ENCODE results near the gene SRSF3. TPM values are rescaled to one million over a fixed set of nuclear protein-coding genes. Genes with fewer than 3 reads are reported as not detected.

Gene SRSF3
- total RNA-seq, 2 donors from 2014 or later: 86.4 to 113 TPM

DNA sequence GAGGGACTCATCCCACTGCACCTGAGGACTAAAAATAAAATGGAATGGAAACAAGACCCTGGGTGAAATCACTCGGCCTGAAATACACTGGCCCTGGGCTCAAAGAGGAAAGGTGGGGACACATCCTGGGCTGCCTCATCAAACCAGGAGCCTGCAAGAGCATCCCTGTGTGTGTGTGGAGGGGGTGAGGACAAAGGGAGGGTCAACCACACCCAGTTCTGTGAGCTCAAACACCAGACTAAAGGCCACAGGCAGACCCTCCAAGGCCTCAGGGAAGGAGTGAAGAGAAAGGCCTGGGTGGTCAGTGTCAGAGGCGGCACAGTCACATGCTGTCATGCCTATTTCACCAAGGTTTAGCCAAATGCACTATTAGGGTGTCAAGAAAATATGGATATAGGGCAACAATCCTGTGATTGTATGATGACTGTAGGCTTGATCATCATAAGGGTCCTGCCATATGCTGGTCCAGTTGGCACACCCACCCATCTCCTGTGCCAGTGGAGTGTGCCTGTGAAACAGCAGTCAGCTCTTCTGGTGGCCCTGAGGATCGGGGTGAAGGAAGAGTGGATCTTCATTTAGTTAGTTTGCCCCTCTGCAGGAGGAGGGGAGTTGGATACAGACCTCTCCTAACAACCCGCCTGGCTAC is 28.9 kb downstream of the SRSF3 start:
- TF ChIP-seq POLR2A (IDR thresholded peaks at IDR 0.05): no peak
- TF ChIP-seq, protein P1, sequence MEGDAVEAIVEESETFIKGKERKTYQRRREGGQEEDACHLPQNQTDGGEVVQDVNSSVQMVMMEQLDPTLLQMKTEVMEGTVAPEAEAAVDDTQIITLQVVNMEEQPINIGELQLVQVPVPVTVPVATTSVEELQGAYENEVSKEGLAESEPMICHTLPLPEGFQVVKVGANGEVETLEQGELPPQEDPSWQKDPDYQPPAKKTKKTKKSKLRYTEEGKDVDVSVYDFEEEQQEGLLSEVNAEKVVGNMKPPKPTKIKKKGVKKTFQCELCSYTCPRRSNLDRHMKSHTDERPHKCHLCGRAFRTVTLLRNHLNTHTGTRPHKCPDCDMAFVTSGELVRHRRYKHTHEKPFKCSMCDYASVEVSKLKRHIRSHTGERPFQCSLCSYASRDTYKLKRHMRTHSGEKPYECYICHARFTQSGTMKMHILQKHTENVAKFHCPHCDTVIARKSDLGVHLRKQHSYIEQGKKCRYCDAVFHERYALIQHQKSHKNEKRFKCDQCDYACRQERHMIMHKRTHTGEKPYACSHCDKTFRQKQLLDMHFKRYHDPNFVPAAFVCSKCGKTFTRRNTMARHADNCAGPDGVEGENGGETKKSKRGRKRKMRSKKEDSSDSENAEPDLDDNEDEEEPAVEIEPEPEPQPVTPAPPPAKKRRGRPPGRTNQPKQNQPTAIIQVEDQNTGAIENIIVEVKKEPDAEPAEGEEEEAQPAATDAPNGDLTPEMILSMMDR (IDR thresholded peaks at IDR 0.05): no peak
- DNase-seq (no peak), ATAC-seq (no peak)
- Histone ChIP-seq H3K4me1 (peaks cover 32% of the 10 kb centered on the region), H3K4me3 (no peak overlapping the region), H3K36me3 (replicated peaks in 1 of 2; ENCODE audit: insufficient read depth in 1 of 2, low read depth in 2 of 2) (no peaks in the 10 kb centered on the region), H3K9me3 (no peaks in the 10 kb centered on the region), H3K27me3 (no peaks in the 10 kb centered on the region), H3K27ac (no peak overlapping the region)
- WGBS, 2 donors: 33 to 46% methylated on average over 3 to 4 of the region's 4 CpGs
- intact Hi-C loops (cut with DNase I): loop anchor here (5.0 kb wide), 1 partner anchor 104 kb away; no protein-coding TSS in a partner anchor

- Histone ChIP-seq H3K27me3 (no peaks in the 10 kb centered on the region), H3K4me3 (no peak overlapping the region), H3K27ac (no peak overlapping the region), H3K4me1 (peaks cover 38% of the 10 kb centered on the region), H3K36me3 (replicated peaks in 1 of 2; ENCODE audit: insufficient read depth in 1 of 2, low read depth in 2 of 2) (no peaks in the 10 kb centered on the region), H3K9me3 (no peaks in the 10 kb centered on the region)
- intact Hi-C loops (cut with DNase I): loop anchor here (5.0 kb wide), 1 partner anchor 103 kb away; no protein-coding TSS in a partner anchor
- ATAC-seq (peak; percentile 81), DNase-seq (peak; percentile 90 to 93 (median 91))
- 30 to 36% methylated on average over 16 to 18 of the region's 18 CpGs for WGBS, 2 donors
- peak in 1 of 3 donors; percentile 22 for TF ChIP-seq POLR2A (IDR thresholded peaks at IDR 0.05)
- TF ChIP-seq, protein P1 (IDR thresholded peaks at IDR 0.05): peak; percentile 56 to 94 (median 93)
Observed at GRCh38 chr6:36623547-36624459, 29.6 kb downstream of the SRSF3 start.

DNA sequence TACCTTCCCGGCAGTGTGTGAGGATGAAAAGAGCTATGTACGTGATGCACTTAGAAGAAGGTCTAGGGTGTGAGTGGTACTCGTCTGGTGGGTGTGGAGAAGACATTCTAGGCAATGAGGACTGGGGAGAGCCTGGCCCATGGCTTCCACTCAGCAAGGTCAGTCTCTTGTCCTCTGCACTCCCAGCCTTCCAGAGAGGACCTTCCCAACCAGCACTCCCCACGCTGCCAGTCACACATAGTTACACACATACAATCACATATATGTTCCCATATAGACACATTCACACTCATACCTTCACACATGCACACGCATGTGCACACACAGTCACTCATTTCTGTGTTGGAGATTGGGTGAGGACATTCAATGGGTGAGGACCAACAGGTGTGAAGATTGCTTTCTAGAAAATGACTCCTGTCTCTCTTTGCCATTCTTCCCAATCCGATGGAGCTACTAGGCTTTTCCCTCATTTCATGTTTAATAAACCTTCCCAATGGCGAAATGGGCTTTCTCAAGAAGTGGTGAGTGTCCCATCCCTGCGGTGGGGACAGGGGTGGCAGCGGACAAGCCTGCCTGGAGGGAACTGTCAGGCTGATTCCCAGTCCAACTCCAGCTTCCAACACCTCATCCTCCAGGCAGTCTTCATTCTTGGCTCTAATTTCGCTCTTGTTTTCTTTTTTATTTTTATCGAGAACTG is 30.4 kb downstream of the SRSF3 start:
- 81 to 82% methylated on average over 11 of the region's 11 CpGs for WGBS, 2 donors
- Histone ChIP-seq H3K27me3 (no peaks in the 10 kb centered on the region), H3K4me3 (no peak overlapping the region), H3K36me3 (replicated peaks in 1 of 2; ENCODE audit: insufficient read depth in 1 of 2, low read depth in 2 of 2) (no peaks in the 10 kb centered on the region), H3K27ac (no peak overlapping the region), H3K4me1 (peaks cover 43% of the 10 kb centered on the region), H3K9me3 (no peaks in the 10 kb centered on the region)
- DNase-seq (peak in 1 of 4 donors; percentile 9), ATAC-seq (no peak)
- TF ChIP-seq POLR2A (IDR thresholded peaks at IDR 0.05): no peak
- TF ChIP-seq, protein P1 (IDR thresholded peaks at IDR 0.05): no peak
- intact Hi-C loops (cut with DNase I): loop anchor here (5.0 kb wide), 1 partner anchor 103 kb away; no protein-coding TSS in a partner anchor

DNA sequence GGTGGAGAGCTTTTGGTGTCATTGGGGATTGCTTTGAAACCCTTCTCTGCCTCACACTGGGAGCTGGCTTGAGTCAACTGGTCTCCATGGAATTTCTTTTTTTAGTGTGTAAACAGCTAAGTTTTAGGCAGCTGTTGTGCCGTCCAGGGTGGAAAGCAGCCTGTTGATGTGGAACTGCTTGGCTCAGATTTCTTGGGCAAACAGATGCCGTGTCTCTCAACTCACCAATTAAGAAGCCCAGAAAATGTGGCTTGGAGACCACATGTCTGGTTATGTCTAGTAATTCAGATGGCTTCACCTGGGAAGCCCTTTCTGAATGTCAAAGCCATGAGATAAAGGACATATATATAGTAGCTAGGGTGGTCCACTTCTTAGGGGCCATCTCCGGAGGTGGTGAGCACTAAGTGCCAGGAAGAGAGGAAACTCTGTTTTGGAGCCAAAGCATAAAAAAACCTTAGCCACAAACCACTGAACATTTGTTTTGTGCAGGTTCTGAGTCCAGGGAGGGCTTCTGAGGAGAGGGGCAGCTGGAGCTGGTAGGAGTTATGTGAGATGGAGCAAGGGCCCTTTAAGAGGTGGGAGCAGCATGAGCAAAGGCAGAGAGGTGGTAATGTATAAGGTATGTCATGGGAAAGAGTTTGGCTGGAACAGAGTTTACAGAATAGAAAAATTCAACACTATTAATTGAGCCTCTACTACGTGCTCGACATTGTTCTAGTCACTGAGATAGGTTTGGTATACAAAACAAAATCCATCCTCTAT is 31.2 kb downstream of the SRSF3 start:
- DNase-seq (peak; percentile 15 to 46 (median 44)), ATAC-seq (peak; percentile 13)
- H3K9me3 ChIP-seq: no peaks in the 10 kb centered on the region
- no peak for TF ChIP-seq POLR2A (IDR thresholded peaks at IDR 0.05)
- TF ChIP-seq, protein P1 (IDR thresholded peaks at IDR 0.05): no peak
- intact Hi-C loops (cut with DNase I): no loop called here
- H3K4me1 ChIP-seq: peaks cover 43% of the 10 kb centered on the region
- no peak overlapping the region for H3K4me3 ChIP-seq
- H3K27ac ChIP-seq: no peak overlapping the region
- WGBS, 2 donors: 61 to 62% methylated on average over 5 of the region's 5 CpGs
- no peaks in the 10 kb centered on the region for H3K36me3 ChIP-seq (replicated peaks in 1 of 2; ENCODE audit: insufficient read depth in 1 of 2, low read depth in 2 of 2)
- no peaks in the 10 kb centered on the region for H3K27me3 ChIP-seq
